ENCODE data around the gene NDUFAF5.
"Not testable (repeated sequence)": the region's sequence is repeated elsewhere in the genome, so short reads cannot be mapped to it uniquely, and the experiment has no call there.

Gene NDUFAF5, protein sequence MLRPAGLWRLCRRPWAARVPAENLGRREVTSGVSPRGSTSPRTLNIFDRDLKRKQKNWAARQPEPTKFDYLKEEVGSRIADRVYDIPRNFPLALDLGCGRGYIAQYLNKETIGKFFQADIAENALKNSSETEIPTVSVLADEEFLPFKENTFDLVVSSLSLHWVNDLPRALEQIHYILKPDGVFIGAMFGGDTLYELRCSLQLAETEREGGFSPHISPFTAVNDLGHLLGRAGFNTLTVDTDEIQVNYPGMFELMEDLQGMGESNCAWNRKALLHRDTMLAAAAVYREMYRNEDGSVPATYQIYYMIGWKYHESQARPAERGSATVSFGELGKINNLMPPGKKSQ

DNA sequence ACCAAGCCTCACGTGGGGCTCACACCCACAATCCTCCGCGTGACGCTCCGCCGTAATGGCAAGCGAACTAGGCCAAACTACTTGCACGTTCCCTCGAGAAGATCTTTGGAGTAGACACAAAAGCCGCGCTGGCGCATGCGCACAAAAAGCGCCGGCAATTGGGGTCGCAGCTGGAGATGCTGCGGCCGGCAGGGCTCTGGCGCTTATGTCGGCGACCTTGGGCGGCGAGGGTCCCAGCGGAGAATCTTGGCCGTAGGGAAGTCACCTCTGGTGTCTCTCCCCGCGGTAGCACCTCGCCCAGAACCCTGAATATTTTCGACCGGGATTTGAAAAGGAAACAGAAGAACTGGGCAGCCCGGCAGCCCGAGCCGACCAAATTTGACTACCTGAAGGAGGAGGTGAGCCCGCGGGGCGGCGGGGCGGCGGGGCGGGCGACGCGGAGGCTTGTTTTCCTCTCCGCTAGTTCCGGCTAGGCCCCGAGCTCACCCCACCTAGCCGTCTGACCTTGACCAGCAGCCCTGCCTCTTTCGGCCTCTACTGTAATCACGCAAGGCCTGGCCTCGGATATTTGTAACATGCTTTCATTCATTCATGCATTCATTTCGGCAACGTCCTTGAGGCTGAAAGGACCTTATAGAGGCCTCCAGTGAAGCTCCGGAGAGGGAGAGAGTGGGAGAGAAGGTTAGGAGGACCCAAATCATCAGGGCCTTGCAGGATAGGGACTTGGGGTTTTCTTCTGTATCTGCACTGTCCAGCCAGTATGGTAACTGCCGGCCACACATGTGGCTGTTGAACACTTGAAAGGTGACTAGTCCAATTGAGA lies at the start of gene NDUFAF5, which contains the start of gene ESF1:
Gene NDUFAF5 (plus strand): TSS at position 136 of the 823 bp plus-strand sequence. CDS start 41 bp downstream, at position 177.
Gene ESF1 (minus strand): TSS at position 27 of the 823 bp plus-strand sequence. CDS start 1,779 bp downstream, outside the sequence.
- DNase-seq = peak; percentile 53

DNA sequence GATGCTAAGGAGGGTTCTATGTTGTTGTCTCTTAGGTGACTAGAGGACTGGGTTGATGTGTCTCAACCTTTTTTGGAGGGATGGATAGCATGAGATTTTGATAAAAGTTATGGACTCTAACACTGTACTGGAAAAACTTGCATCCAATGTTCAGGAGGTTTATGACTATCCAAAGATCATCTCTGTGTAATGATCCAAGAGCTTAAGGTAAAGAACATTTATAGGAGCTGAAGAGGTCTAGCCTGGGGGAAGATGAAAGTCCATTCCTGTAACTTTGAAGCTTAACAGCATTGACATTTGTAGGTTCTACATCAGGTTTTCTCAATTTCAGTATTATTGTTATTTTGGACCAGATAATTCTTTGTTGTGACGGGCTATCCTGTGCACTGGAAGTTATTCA lies 49.0 kb upstream of the NDUFAF5 start:
- DNase-seq = no peak

DNA sequence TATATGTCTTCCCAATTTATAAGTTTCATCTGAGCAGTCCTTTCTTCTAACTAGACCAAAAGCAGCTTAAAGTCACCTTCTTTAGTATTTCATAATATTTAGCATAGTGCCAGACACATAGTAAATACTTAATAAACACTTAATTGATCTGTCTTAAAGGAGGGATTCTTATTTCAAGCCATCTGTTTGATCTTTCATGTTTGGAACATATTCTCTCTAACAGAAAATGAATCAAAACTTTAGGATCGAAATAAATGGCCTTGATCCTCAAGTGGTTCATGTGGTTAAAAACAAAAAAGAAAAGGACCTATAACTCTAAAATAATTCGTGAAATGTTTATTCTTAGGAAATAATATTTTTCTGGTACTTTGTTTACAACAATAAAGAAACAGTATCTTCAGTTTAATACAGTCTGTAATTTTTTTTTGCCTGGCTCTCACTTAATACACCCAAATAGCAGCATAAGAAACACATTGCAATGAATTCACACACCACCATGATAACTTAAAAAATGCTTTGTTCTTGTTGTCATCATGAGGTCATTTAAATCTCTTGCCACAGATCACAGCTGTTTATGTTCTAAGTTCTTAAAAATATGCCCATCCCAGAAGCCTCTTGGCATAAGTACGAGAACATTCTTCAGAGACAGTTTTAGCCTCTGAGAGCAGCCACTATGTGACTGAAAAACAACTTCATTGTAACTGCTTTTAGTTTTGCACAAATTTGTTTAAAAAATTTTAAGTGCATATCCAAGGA lies 48.2 kb upstream of the NDUFAF5 start:
- DNase-seq = no peak

DNA sequence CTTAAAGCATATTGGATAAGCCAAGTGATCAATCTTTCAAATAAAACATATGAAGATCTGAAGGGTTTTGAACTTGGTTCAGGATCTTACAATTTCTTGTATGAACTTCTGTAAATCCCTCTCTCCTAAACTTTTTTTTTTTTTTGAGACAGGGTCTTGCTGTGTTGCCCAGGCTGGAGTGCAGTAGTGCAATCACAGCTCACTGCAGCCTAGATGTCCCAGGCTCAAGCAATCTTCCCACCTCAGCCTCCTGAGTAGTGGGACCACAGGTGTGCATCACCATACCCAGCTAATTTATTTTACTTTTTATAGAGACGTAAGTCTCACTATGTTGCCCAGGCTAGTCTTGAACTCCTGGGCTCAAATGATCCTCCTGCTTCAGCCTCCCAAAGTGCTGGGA lies 46.6 kb upstream of the NDUFAF5 start:
- not testable (repeated sequence) for DNase-seq

DNA sequence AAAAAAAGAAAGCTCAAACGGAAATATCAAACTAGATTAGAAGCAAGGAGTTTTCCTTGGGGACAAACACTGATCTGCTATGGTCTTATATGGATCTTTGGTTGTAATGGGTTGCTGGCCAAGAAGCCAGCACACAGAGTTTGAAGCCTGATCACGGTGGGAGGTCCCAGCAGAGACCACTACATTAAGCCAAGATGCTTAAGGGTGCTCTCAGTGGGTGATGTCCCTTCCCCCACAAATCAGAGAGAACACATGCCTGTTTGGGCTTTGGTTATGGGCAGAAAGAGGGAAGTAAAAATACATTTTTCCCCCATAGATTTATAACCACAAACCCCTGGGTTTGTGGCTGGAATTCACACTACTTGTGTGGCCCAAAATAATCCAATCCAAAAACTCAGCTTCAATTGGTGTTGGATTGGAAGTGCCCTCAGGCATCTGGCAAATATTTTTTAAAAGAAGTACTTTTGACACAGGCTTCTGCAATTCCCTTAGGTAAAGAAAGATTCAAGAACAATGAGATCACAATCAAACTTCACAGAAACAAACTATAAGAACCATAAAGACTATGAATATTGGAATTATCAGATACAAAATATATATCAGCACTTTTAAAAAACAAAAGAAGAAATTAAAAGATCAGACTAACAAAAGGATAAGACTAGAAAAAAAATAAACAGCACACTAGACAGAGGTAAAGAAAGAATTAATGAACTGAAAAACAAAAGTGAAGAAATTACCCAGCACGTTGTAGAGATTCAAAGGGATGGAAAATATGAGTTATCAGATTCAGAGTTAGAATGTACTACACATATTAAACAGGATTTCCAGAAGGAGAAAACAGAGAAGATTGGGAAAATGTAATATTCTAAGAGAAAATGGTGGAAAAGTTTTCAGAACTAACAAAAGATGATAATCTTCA lies 44.8 kb upstream of the NDUFAF5 start:
- no peak for DNase-seq

DNA sequence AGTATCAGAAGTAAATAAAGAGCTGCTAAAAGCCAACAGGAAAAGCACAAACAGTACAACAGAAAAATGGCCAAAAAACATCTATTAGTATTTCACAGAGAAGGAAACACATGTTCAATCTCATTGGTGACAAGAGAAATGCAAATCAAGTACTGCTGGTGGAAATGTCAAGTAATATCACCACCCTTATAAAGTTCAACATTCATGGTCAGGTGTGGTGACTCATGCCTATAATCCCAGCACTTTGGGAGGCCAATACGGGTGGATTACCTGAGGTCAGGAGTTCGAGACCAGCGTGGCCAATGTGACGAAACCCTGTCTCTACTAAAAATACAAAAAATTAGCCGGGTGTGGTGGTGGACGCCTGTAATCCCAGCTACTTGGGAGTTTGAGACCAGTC lies 42.9 kb upstream of the NDUFAF5 start:
- DNase-seq = no peak

DNA sequence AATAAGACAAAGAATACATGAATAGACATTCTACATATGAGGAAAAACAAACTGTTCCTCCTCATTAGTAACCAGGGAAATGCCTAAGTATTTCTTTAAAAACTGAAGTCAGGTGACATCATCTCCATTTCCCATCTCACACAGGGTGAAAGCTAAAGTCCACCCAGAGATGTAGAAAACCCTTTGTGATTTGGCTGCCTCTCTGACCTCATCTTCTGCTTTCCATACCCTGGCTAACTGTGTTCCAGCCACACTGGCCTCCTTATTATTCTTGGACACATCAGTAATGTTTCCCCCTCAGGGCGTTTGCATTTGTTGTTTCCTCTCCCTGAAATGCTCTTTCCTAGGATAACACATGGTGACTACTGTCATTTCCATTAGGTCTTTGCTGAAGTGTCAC lies 40.5 kb upstream of the NDUFAF5 start:
- no peak for DNase-seq

DNA sequence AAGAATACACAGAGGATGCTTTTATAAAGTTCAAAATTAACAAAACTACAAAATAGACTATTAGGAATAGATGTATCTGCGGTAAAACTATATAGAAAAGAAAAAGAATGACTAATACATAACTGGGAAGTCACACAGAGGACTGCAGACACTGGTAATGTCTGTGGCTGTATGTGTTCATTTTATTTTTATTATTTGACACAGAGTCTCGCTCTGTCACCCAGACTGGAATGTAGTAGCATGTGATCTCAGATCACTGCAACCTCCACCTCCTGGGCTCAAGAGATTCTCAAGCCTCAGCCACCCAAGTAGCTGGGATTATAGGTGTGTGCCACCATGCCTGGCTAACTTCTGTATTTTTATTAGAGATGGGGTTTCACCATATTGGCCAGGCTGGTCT lies 39.0 kb upstream of the NDUFAF5 start:
- DNase-seq = no peak

DNA sequence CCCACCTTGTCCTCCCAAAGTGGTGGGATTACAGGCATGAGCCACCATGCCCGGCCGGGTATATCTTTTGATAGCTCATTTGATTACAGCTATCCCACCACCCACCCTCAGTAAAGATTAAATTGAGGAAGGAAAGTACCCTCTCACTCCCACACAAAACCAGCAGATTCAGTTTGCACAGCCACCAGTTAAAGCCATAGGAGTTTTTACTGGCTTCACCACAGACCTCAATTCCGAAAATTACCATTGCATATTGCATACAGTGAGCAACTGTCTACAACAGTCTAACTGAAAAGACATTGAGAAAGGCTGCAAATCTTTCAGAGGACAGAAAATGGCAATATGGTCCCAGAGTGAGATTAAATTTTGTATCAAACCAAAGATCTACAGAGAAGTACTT lies 35.0 kb upstream of the NDUFAF5 start:
- DNase-seq = no peak

DNA sequence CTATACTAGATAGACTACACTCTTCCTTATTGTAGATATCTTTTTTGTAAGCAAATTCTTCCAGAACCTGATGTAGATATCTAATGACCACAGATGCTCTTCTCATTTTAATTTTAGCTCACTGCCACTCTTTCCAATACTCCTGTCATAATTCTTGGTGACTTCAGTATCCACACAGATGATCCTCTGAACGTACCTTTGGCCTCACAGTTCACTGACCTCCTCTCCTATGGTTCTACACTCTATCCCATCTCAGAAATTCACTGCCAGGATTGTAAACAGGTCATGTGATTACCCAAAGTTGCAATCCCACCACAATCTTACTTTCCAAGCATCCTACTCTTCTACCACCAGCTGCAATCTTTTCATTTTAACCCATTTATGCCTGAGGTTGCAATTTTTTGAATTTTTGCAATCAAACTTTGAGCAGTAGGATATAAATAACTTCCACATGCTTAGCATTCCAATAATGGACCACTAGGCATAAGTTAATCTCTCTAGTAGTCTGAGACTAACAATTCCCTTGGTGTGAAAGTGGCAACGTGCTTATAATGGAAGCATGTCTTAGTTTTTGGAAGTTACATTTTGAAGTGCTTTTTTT lies 31.3 kb upstream of the NDUFAF5 start:
- no peak for DNase-seq

DNA sequence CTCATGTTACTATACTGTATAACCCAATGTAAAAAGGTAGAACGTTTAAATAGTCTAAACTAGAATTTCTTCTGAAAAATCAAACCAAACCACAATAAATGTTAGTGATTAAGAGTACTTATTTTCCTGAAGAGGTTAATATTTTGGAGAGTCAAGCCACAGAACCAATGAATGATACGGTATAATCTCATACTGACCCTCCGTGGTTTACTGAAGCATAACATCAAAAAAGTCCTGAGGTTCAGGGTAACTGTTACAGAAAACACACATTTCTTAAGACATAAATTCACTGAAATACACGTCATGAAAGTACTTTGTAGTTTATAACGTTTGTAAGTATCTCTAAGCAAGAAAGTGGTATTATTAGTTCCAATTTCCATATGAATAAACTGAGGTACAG lies 29.0 kb upstream of the NDUFAF5 start:
- no peak for DNase-seq

DNA sequence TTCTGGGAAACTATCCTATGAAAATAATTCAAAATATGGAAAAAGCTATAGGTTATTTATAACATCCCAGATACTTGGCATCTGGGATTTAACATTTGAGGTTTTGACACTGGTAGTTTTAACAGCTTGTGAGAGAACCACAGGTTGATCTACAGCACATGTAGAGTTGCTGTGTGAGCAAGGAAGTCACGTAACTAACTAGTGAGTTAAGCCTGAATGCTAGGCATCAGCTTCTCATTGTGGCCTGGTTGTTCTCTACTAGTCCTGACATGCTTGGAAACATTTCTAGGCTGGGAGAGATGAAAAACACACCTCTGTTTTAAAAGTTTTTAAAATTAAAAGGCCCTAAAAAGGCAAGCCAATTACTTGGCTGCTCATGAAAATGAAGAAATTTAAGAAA lies 28.3 kb upstream of the NDUFAF5 start:
- no peak for DNase-seq

DNA sequence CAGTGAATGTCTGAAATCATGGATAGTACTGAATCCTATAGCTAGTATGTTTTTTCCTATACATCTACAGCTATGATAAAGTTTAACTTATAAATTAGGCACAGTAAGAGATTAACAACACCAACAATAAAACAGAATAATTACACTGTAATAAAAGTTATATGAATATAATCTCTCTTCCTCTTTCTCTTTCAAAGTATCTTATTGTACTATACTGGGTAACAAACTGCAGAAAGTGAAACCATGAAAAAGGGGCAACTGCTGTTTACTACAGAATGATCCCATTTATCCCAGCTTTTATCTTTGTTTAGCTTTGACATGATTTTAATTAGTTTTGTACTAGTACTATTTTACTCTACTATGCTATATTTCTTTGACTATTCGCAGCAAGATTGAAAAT lies 25.9 kb upstream of the NDUFAF5 start:
- DNase-seq = no peak

DNA sequence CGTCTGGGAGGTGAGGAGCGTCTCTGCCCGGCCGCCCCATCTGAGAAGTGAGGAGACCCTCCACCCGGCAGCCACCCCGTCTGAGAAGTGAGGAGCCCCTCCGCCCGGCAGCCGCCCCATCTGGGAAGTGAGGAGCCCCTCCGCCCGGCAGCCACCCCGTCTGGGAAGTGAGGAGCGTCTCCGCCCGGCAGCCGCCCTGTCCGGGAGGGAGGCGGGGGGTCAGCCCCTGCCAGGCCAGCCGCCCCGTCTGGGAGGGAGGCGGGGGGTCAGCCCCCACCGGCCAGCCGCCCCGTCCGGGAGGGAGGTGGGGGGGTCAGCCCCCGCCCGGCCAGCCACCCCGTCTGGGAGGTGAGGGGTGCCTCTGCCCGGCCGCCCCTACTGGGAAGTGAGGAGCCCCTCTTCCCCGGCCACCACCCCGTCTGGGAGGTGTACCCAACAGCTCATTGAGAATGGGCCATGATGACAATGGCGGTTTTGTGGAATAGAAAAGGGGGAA lies 24.3 kb upstream of the NDUFAF5 start:
- not testable (repeated sequence) for DNase-seq

DNA sequence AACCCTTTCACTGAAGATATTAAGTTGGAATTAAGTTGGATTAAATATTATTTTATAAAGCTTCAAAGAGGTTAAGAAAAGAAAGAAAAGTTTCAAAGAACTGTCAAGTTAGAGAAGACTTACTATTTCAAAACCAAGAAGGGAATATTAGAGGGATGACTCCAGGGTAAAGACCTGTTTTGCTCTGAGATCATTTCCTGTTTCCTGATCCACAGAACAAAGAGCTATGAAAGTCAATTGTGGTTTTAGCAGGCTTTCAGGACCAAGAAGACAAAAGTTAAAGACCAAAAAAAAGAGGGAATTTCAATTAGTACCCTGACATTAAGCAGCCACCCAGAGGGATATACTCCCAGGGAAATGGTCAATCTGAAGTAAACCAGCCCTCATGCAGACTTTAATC lies 19.5 kb upstream of the NDUFAF5 start:
- no peak for DNase-seq

DNA sequence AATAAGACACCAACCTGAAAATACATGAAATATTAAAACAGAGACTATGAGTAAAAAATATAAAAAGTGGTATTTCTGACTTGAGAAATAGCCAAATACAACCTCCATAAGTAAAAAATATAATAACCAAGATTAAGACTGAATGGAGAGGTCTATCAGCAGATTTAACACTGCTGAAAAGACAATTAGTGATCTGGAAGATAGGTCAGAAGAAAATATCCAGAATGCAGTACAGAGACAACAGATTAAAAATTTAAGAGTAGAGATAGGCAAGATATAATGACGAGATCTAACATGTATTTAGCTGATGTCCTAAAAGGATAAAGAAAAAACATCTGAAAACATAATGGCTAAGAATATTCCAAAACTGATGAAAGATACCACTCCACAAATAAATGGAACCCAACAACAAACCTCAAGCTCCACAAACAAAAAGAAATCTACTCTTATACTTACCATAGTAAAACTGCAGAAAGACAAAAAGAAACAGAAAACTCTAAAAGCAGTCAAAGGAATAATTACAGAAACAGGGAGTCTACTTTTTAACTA lies 18.9 kb upstream of the NDUFAF5 start:
- DNase-seq = no peak

DNA sequence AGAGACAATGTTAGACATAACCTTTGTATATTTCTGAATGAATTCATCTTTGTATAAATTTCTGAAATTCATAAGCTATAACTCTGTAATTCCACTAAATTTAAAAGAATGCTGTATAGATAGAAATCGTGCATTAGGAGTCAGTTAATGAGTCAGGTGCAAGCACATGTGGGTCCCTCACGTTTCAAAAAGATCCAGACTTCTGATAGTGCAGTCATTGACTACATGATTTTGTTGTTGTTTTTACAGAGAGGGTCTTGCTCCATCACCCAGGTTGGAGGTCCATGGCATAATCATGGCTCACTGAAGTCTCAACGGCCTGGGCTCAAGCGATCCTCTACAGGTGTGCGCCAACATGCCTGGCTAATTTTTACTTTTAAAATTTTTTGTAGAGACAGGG lies 14.7 kb upstream of the NDUFAF5 start:
- DNase-seq = no peak

DNA sequence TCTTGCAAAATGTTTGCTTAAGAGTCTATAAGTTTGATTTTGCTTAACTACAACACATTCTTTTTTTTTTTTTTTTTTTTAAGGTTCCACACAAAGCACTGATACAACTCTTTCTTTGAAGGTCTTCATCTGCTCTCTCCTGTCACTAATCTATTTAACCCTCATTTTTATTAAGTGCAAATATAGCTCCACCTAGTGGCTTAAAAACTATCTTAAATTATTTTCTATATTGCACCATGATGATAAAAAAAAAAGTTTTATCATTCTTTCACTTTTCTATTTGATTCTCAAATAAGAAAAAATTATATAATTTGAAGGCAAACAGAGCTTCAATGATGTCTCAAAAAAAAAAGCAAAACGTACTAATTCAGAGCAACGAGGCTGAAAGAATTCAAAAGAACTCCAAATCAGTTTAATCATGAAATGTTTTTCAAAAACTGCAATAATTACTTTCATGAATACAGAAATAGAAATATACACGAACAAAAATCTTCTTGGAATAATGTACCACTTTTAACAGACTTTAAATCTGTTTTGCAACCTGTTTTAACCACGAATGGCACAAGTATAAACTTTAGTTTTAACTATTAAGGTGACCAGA lies 12.9 kb upstream of the NDUFAF5 start:
- no peak for DNase-seq

DNA sequence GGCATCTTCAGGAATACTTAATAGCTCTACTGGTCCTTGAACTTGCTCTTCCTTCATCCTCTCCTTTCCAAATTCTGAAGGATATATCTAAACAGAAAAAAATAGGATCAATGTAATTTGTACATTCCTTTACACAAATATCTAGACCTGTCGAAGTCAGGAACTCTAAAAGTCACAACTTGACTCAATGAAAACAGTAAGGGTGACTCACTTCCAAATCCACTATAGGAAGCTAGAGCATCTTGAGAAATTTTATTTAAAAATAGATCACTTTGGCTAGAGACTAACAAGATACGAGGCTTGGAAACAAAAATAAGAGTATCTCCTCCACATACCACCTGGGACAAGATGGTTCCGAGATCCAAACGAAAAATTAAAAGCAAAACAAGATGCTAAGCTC lies 12.3 kb upstream of the NDUFAF5 start:
- DNase-seq = no peak

DNA sequence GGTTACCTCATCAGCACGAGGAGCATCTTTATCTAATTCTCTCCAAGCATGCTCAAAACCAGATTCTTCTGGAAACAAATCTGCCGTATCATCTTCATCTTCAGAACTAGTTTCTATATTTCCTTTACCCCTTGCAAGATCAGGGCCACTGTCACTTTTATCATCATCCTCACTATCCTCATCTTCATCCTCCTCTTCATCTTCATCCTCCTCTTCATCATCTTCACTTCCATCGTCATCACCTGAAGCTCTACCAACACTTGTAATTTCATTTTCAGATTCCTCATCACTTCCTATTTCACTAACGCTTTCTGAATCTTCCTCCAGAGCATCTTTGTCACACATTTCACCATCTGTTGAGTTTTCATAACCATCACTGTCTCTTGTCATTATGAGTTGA lies 9.0 kb upstream of the NDUFAF5 start:
- no peak for DNase-seq

DNA sequence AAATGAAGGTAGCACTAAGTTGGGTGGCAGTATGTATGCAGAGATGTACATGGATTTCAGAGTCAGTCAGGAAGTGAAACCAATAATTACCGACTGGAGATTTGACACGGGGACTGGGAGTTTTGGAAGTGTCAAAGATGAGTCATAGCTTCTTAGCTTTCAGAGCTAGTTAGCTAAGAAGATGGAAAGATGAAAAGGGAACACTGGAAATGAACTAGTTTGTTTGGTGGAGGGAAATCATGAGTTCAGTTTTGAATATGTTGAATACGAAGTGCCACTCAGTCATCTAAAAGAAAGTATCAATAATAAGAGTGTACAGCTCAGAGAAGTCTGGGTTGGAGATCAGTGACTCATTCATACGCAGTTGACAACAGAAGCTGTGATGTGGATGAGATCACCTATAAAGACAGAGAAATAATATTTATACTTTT lies 7.6 kb upstream of the NDUFAF5 start:
- no peak for DNase-seq
